ENCODE data around the gene ADAP1.
A peak's percentile ranks its signal among the peaks of the same experiment; 100 is the strongest.

The ADAP1 gene

DNA sequence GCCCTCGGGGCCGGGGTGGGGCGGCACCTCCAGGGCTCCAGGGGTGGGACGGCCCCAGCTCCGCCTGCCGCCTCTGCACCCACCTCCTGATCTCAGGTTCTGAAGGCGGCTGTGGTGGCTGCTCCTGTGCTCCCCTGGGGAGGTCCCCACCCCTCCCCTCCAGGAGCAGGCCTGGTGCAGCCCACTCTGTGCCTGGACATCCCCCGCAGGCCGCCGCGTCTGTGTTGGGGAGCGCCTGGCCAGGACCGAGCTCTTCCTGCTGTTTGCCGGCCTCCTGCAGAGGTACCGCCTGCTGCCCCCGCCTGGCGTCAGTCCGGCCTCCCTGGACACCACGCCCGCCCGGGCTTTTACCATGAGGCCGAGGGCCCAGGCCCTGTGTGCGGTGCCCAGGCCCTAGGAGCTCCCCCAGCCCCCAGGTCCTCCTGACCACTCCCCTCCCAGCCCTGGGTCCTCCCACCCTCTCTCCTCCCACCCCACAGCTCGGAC is 34.0 kb upstream of the ADAP1 start:
- no peak for DNase-seq

DNA sequence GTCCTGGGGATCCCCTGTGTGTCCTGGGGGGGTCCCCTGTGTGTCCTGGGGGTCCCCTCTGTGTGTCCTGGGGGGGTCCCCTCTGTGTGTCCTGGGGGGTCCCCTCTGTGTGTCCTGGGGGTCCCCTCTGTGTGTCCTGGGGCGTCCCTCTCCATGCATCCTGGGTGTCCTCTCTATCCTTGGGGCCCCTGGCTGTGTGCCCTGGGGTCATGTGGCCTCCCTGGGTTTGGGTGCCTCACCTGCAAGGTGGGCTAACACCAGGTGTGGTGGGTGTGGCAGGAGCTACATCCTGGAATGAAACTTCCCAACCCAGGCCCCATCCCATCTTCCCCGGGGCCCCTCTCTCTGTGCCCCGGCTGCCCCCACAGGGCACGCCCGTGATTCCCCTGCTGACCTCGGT is 33.4 kb upstream of the ADAP1 start:
- no peak for DNase-seq

DNA sequence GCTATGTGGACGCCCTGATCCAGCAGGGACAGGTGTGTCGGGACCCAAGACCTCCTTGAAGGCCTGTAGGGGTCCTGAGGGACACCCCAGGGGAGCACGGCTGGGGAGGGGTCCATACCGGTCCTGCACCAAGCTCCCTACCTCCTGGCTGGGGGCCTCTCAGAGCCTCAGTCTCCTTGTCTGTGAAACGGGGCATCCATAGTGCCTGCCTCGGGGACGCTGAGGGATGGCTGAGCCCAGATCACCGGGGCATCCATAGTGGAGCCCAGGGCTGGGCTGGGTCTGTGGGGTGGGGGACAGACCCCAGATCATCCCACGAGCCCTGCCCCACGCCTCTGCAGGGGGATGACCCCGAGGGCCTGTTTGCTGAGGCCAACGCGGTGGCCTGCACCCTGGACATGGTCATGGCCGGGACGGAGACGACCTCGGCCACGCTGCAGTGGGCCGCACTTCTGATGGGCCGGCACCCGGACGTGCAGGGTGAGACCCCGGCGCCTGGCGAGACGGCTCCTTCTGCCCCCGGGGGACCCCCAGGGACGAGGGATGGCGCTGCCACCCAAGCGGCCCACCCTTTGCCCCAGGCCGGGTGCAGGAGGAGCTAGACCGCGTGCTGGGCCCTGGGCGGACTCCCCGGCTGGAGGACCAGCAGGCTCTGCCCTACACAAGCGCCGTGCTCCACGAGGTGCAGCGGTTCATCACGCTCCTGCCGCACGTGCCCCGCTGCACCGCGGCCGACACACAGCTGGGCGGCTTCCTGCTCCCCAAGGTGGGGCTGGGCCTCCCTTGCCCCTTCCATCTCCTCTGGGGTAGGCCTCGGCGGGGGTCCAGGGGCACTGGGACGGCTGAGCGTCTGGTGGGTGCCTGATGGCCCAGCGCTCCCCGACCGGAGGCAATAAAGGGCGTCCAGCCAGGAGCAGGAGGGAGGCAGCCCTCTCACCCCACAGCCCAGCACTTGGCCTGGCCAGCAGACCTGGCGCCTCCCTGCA is 32.6 kb upstream of the ADAP1 start:
- no peak for DNase-seq

DNA sequence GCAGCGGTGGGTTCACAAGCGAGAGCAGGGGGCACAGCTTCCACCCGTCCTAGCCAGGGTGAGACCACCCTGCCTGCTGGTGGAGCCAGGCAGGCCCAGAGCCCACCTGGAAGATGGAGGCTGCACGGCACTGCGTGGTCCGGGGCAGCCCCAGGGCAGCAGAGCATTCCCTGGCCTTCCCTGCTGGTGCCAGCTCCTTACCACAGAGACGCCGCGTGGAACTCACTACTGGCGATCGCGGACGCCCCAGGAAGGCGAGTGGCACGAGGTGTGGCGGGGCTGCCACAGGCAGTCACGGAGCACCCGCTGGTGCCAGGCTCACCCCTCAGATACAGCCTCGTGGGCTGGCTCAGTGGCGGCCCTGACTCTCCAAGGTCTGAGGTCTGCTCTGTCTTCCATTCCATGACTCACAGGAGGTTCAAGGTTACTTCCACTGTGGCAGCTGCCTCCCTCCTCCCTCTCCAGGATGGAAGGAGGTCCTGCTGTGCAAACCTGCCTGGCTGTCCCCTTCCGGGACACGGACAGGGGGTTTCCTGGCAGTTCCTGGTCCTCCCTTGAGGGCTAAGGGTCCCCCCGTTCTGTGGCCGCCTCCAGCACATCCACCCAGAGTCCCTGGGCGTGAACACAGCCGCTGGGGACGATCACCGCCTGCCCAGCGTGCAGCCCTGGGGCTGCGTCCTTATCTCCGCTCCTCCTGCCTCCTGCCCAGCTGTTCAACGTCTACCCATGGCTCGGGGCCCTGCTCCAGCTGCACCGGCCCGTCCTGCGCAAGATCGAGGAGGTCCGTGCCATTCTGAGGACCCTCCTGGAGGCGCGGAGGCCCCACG is 31.6 kb upstream of the ADAP1 start:
- DNase-seq: no peak

DNA sequence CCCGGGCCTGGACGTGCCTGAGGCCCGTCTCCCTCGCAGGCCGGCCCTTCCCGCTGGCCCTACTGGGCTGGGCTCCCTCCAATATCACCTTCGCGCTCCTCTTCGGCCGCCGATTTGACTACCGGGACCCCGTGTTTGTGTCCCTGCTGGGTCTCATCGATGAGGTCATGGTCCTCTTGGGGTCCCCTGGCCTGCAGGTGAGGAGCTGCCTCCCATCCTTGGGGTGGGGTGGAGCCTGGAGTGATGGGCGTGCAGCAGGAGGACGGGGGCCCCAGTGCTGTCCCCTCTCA is 30.6 kb upstream of the ADAP1 start:
- no peak for DNase-seq

DNA sequence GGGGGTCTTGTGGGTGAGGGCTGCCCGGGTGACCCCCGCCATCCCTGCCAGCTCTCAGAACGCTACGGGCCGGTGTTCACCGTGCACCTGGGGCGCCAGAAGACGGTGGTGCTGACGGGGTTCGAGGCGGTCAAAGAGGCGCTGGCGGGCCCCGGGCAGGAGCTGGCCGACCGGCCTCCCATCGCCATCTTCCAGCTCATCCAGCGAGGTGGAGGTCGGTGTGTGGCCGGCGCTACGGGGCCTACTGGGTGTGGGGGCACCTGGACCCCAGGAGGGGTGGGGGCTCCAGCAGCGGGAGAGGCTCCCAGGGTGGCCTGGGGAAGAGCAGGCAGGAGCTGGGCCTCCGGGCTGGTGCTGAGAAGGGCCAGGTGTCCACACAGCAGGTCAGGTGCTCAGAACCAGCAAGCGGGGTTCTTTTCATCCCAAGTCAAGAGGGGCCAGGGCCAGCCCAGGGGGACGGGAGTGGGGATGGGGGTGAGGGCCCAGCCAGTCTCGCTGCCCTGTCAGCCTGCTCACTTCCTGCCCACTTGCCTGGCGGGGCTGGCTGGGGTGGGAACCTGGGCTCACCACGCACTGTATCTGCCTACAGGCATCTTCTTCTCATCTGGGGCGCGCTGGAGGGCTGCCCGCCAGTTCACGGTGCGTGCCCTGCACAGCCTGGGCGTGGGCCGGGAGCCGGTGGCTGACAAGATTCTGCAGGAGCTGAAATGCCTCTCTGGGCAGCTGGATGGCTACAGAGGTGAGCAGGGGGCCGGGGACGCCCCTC is 30.1 kb upstream of the ADAP1 start:
- DNase-seq: no peak

DNA sequence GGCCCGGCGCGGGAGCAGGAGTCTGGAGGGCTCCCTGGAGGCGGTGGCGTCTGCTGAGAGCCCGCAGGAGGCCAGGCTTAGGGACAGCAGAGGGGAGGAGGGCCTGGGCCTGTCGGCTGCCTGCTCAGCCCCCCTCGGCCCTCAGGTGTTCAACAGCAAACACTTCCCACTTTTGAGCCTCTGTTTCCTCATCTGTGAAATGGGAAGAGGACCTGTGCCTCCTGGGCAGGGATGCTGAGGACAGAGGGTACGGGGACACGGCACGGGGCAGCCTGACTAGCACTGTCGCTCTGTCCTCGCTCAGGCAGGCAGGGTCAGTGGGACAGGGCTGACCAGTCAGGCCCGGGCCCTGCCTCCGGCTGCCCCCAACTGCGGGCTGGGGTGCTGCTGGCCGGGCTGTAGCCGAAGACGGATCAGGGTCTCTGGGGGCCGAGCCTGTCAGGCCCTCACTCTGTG is 29.2 kb upstream of the ADAP1 start:
- no peak for DNase-seq

DNA sequence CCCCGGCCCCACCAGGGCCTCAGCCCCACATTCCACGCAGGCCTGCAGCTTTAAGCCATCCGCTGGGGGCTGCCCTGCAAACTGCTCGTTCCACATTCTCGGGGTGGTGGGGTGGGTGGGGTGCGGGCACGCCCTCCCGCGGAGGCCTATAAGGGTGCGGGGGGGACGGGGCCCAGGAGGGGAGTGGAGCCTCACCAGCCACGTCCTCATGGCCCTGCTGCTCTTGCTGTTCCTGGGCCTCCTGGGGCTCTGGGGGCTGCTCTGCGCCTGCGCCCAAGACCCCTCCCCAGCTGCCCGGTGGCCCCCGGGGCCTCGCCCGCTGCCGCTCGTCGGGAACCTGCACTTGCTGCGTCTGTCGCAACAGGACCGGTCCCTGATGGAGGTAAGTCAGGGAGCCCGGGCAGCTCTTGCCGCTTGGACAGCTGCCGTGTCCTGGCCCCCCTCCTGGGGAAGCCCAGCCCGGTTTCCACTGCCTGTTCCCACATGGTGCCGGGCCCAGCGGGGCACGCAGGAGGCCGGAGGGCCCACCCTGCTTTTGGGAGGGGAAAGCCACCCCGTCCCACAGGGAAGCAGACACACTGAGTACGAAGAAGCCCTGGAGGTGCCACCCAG is 28.6 kb upstream of the ADAP1 start, which contains the start of gene CYP2W1:
Gene CYP2W1, plus strand, starts transcription at position 178 of the 612 bp plus-strand sequence. Its CDS starts 31 bp downstream, at position 209.
- no peak for DNase-seq

DNA sequence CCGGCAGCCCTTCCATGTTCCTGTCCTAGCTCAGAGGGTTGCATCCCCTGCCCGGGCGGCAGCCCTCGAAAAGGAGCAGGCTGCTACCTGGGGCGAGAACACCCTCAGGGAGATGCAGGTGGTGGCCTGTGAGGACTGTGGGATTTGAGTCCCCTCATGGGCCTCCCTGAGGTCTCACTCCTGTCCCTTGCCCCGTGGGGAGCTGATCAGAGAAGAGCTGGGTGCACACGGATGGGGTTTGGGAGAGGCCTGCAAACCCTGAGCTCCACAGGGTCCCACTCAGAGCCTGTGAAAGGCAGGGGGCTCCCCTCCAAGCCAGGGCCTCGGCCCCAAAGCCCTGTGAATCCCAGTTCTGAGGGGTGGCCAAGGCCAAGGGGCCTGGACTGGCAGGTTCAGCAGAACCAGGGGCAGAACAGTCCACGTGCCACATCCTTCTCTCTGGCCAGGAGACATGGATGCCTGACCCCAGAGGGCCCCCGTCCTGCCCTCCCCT is 28.1 kb upstream of the ADAP1 start:
- no peak for DNase-seq

DNA sequence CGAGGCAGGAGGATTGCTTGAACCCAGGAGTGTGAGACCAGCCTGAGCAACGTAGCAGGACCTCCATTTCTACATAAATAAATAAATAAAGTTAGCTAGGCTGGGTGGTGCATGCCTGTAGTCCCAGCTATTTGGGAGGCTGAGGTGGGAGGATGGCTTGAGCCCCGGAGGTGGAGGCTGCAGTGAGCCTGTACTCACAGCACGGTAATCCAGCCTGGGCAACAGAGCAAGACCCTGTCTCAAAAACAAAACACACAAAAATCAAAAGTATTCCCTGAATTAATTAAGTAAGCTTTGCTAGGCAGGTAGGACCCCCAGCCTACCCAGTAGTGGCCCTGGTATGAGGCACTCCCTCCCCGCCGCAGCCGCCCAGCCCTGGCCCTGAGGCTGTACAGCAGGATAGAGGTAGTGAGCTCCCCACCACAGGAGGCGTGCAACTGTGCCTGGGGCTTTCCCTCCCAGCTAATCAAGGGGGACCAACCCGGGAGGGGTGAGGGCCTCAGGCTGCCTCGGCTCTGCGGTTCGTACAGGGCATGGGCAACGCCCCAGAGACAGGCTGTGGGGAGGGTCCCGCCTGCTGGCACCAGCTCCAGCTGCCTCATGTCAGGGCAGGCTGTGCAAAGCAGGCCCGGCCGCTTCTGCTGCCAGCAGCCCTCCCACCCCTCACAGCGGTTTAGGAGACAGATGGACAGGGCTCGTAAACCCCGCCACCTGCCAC is 27.5 kb upstream of the ADAP1 start:
- no peak for DNase-seq

DNA sequence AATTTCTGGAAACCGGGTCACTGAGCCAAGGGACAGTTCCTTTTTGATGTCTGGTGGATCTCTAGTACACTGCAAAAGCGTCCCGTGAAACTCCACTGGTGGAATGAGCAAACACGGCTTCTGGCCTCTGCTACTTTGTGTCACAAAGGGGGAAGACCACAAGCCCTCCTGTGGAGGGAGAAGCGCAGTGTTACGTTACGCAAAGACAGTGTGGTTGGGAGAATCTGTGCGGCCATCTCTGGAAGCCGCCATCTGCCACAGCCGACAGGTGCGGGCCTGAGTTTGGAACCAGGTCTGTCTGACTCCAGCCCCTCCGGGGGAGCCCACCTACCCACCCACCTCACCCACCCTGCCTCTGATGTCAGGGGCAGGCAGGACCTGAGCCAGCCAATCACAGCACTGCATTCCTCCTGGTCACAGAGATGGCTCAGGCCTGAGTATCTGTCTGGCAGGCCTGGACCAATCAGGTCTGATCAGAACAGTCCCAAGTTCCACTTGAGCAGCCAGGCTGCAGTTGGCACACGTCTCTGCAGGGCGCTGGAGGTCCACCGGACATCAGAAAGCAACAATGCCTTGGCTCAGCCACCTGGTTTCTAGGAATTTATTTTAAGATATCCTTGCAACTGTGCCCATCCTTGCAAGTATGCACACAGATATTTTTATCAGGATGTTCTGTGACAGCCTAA is 25.5 kb upstream of the ADAP1 start:
- no peak for DNase-seq

DNA sequence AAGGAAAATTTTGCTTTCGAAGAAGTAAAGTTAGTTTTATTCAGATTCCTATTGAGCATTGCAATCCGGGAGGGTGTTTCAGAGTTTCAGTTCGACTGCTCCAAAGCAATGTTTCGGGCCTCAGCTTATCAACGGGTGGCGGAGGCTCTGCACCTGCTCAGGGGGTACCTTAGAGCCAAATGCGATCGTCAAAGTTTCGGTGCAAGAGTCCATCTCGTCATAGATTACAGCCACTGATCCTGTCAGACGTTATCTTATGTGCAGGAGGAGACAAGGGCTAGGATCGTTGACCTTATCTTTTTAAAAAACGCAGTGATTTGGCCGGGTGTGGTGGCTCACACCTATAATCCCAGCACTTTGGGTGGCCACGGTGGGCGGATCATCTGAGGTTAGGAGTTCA is 24.7 kb upstream of the ADAP1 start:
- no peak for DNase-seq

DNA sequence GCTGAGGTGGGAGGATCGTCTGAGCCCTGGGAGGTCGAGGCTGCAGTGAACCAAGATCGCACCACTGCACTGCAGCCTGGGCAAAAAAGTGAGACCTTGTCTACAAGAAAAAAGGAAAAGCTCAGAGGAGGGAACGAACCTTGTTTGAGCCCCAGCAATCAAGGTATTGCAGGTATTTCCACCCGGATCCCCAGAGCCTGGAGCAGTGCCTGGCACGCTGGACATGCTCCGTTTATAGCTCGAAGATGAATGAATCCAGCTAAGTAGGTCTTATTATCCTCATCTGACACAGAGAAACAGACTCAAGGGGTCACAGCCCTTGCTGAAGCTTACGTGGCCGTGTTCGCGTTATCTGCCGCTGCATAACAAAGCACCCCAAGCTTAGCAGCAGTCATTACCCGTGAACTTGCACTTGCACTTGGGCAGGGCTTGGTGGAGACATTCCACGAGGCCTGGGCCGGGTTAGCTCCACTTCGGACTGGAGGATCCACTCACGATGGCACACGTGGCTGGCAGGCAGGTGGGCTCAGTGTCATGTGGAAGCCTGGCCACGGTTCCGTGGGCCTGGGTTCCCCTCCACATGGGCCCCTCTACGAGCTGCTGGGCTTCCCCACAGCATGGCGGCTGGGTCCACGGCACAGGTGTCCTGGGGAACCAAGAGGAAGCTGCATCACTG is 24.1 kb upstream of the ADAP1 start:
- no peak for DNase-seq

DNA sequence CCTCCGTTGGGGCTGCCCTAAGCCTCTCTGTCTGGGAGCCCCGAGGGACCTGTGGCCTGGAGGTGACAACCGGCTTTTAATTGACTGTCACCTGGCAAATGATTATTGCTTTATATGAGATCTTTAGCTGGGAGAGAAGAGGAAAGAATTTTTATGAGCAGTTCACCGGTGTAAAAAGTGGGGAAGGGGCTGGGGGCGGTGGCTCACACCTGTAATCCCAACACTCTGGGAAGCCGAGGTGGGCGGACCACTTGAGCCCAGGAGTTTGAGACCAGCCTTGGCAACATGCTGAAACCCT is 23.5 kb upstream of the ADAP1 start:
- no peak for DNase-seq

DNA sequence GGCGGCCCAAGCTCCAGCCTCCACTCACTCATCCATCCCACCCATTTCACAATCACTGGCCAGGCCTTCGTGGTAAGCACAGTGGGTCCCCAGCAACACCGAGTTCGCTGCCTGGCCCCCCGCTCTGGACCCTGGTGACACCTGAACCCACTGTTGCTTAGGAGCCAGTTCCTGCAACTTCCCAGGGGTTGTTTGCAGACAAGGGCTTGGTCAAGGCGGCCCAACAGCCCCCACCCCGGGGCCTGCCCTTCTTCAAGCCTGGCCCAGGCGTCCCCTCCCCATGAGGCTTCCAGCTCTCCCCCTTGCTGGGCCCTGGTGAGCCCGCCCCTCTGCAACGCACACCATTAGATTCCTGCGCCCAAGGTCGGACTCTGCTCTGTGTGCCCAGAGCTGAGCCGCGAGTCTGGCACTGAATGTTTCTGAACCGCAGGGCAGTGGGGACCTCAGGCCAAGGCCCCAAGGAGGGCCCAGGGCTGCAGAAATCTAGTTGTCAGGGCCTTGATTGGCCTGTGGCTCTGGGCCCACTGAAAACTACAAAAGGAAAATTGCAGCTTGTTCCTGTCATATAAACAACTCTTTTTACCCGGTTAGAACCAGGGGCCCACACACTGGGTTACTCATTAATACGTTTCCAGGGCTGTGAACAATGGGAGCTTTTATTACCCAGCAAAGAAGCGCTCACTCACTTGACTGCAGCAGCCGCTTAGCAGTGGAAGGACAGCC is 23.0 kb upstream of the ADAP1 start:
- peak; percentile 61 for DNase-seq

DNA sequence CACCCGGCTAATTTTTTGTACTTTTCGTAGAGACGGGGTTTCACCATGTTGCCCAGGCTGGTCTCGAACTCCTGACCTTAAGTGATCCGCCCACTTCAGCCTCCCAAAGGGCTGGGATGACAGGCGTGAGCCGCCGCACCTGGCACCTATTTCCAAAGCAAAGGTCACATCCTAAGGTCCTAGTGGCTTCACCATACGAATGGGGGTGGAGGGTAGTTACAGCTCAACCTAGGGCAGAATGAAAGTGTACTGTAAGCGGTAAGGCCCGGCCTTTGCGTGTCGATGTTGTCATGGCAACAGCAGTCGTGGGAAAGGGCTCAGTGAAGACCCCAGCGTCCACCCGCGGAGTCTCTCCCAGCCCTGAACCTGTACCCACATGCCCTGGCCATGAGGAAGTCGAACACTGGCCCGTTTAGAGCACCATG is 22.4 kb upstream of the ADAP1 start:
- DNase-seq: no peak

DNA sequence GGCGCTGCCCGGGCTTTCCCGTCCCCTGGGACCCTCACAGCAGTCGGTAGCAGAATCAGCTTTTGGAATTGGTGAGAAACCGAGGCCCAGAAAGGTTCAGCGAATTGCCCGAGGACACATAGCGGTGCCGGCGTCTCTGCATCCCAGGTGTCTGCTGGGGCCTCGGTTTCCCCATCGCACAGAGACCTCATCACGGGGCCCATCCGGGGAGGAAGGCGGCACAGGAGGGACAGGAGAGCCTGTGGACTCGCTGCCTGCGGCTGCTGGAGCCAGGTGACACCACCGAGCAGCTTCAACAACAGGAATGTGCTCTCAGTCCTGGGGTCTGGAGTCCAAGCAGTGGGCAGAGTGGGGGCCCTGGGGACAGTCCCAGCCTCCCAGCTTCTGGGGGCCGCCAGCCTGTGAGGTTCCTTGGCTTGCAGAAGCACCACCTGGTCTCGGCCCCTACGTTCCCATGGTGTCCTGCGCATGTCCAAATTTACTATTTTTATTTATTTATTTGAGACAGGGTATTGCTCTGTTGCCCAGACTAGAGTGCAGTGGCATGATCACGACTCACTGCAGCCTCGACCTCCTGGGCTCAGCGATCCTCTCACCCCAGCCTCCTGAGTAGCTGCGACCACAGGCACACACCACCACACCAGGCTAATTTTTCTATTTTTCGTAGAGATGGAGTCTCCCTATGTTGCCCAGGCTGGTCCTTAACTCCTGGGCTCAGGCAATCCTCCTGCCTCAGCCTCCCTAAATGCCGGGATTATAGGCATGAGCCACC is 21.4 kb upstream of the ADAP1 start:
- DNase-seq: no peak

DNA sequence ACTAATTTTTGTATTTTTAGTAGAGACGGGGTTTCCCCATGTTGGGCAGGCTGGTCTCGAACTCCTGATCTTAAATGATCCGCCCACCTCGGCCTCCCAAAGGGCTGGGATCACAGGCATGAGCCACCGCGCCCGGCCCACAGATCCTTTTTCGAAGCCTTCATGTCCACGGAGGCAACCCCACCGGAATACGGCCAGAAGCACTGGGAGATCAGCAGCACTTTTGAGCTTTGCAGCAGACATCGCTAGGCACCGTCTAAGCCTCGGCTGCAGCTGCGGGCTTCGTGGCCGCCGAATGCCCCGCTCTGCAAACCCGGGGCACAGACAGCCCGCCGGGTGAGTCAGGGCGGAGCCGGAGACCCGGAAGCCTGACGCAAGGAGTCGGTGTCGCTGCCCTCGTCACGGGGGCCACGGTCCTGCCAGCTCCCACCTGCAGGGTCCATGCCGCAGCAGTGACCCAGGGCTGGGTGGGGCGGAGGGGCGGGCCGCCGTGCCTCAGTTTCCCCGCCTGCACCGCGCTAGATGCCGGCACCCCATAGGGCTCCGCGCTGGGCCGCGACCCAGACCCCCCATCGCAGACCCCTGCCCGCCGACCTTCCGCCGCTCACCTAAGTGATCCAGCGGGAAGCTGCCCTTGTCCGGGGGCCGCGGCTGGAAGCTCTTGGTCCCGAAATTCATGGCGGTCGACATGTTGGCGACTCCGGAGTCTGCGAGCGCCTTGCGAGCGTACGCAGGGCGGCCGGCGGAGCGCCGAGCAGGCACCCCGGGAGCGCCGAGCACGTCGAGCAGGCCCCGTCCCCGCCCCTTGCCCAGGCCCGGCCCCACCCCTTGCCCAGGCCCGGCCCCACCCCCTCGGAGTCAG is 20.6 kb upstream of the ADAP1 start, which contains the start of gene COX19:
Gene COX19, minus strand, starts transcription at position 730 of the 862 bp plus-strand sequence. Its CDS starts 40 bp downstream, at position 690.
- DNase-seq: peak; percentile 81

Measured in NCI-H2107 (cell line).